LNCaP clone FGC (cell line): Measurements from ENCODE around the gene NDUFAF4.

Source experiments
- DNase-seq: peaks from one replicate; pipeline ENCODE4 v3.0.0-alpha.2; 2011; ENCODE audit warnings: low read depth
- H3K4me3 ChIP-seq: 2 replicates; pipeline ENCODE4 v1.5.1; 2011; ENCODE audit warnings: mild to moderate bottlenecking, low read depth, low read length, control low read depth
- TF ChIP-seq, protein P1 (sequence below): IDR thresholded peaks from 2 replicates; pipeline ENCODE4 v1.5.1; 2012; ENCODE audit warnings: mild to moderate bottlenecking; ENCODE audit not compliant: control insufficient read depth, insufficient read depth; ENCODE audit errors: extremely low read depth

Gene NDUFAF4

DNA sequence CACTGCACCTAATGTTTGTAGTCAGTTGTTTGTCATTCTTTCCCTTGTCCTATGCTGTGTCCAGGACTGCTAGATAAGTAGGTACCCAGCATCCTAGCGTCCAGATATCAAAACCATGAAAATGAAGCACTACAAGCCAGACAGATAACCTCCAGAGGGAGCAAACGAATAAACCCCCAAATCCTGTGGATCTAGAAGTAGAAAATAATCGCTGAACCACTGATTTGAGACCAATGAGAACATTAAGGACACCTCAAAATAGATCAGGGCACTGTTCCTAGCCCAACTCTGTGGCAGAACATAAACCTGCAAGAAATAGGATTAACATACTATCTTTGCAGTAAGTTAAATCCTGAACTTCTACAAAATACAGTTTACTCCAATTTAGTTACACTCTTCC, 25.7 kb upstream of the NDUFAF4 start:
- no peak for DNase-seq
- H3K4me3 ChIP-seq, result no peak overlapping the region
- TF ChIP-seq, protein P1, sequence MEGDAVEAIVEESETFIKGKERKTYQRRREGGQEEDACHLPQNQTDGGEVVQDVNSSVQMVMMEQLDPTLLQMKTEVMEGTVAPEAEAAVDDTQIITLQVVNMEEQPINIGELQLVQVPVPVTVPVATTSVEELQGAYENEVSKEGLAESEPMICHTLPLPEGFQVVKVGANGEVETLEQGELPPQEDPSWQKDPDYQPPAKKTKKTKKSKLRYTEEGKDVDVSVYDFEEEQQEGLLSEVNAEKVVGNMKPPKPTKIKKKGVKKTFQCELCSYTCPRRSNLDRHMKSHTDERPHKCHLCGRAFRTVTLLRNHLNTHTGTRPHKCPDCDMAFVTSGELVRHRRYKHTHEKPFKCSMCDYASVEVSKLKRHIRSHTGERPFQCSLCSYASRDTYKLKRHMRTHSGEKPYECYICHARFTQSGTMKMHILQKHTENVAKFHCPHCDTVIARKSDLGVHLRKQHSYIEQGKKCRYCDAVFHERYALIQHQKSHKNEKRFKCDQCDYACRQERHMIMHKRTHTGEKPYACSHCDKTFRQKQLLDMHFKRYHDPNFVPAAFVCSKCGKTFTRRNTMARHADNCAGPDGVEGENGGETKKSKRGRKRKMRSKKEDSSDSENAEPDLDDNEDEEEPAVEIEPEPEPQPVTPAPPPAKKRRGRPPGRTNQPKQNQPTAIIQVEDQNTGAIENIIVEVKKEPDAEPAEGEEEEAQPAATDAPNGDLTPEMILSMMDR, result no peak

DNA sequence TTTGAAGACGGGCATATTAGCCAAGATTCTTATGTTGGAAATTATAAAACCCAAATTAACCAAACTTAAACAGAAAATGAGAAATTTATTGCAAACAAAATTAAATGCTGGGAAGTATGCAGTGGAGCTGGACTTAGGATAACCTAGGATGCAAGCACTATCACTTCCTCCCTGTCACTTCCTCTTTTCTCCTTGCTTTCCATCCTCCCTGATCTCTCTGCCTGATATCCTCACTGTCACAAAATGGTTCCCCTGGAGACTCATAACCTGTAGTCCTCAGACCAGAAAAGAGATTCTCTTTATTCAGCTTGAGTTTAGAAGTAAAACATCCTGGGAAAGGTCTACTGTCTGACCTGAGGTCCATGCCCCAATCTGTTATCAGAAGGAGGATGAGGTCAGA, 19.4 kb upstream of the NDUFAF4 start:
- no peak overlapping the region for H3K4me3 ChIP-seq
- TF ChIP-seq, protein P1, result no peak
- no peak for DNase-seq

DNA sequence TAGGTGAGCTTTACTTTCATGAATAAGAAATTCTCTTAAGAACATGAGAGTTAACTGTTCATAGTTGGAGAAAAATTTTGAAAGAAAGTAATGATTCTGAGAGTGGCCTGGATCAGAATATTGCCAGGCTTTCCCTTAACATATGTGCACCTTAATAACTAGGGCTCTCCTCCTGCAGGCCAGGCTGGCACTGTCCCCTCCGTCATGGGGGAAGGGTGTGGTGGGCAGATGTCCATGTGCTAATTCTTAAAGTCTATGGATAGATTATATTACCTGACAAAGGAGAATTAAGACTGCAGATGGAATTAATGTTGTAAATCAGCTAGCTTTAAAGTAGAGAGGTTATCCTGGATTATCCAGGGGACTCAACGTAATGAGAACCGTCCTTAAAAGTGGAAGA, 15.9 kb upstream of the NDUFAF4 start:
- DNase-seq, result no peak
- TF ChIP-seq, protein P1, result no peak
- H3K4me3 ChIP-seq, result no peak overlapping the region

DNA sequence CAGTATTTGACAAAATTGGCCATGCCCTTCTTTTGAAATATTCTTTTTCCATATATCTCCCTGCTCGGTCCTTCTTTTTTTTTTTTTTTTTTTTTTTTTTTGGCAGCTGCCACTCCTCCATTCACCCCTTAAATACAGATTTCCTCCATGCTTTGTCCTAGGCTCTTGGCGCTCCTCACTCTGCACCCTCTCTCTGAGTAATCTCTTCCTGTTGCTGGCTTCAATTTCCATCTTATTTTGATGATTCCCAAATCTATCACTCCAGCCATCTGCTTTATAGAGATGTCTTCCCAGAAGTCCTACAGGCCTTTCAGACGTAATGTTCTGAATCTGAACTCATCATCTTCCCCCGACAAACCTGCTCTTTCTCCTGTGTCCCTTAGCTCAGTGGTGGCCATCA, 14.1 kb upstream of the NDUFAF4 start:
- DNase-seq, result no peak
- TF ChIP-seq, protein P1, result no peak

DNA sequence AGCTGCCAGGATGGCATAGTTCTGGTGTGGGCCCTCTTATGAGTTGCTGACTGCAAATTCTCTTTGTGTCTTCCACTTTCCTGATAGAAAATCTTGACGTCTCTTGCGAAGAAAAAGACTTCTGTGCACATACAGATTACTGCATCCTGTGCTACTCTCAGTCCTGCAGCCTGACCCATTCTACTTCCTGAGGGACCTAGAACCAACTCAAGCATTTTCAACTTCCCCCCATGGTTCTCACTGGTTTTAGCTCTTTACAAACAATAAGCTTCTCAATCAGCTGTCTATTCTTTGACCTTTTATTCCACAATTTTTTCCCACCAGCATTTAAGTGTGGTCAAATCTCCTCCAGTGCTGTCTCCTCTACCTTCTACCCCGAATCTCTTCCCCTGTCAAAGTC, 13.5 kb upstream of the NDUFAF4 start:
- H3K4me3 ChIP-seq, result no peak overlapping the region
- no peak for DNase-seq
- TF ChIP-seq, protein P1, result no peak

More for the DNA sequence above, 14.1 kb upstream of the NDUFAF4 start:
- no peak overlapping the region for H3K4me3 ChIP-seq

DNA sequence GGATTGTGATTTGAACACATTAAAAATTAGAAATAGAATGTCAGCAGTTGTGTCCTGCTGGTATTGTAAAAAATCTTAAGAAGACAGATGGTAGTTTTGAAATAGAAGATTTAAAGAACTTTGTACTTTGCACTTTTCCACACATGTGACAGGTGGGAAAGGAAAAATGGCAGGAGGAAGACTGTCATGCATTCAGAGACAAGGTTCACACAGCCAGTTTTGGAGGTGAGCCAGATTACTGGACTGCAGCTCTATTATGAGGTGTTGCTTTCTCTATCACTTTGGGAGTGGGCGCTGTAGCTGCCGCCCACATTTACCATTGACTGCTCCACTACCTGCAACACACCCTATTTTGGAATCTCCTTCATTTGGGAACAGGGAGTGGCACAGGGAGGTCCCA, 12.1 kb upstream of the NDUFAF4 start:
- no peak for DNase-seq
- TF ChIP-seq, protein P1, result no peak
- H3K4me3 ChIP-seq, result no peak overlapping the region

DNA sequence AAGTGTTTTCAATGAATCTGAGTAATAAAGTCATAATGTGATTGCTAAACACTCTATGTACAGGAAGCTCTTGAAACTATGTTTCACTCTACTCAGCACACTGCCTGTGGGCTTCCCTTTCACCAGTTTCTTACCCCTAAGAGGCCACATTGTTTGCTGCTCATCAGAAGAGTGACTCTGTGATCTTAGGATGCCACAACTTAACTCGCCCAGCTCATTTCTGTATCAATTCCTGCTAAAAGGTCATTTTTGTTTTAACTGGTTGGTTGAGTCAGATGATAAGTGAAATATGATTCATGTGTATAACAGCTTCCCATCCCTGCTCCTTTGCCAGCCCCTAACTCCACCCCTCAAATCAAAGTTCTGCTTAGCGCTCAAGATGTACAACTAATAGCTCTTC, 9.8 kb upstream of the NDUFAF4 start:
- no peak for DNase-seq
- H3K4me3 ChIP-seq, result no peak overlapping the region
- TF ChIP-seq, protein P1, result no peak
